Endothelial cell of umbilical vein (primary cell): ENCODE results near the gene ATP1B3. TPM values are rescaled to one million over a fixed set of nuclear protein-coding genes. Genes with fewer than 3 reads are reported as not detected.

Source experiments
- BruUV-seq: library from RNA; stranded (reverse); fragments of 400-500 nt; replicated peaks from 2 replicates; lab custom pipeline; 2021; lab: Mats Ljungman, UMichigan
- CTCF ChIA-PET: fragments of 300-600, 350-600 bp; sonication (Branson Sonifier 250); formaldehyde crosslinking; loops from one replicate; lab custom pipeline; 2021; ENCODE audit warnings: antibody characterized with exemption, inconsistent platforms; lab: Charles Lee
- POLR2A ChIA-PET: fragments of 300-600, 350-600 bp; sonication (Branson Sonifier 250); formaldehyde crosslinking; loops from one replicate; lab custom pipeline; 2021; ENCODE audit warnings: antibody characterized with exemption, inconsistent platforms; lab: Charles Lee
- DNase-seq: peaks from one replicate; pipeline ENCODE4 v3.0.0-alpha.2; 2011; ENCODE audit warnings: low read depth, low spot score
- FAIRE-seq: peaks from 2 replicates; lab custom pipeline; 2011; peaks lifted over from hg19 to GRCh38; lab: Jason Lieb, UNC
- H2AFZ ChIP-seq: 2 replicates; pipeline ENCODE4 v1.6.0; 2012; ENCODE audit warnings: low read depth, low read length, control low read depth, inconsistent platforms
- H3K27ac ChIP-seq: 2 replicates; pipeline ENCODE4 v1.5.1; 2011; ENCODE audit warnings: low read depth, mild to moderate bottlenecking, control low read depth, low read length, moderate library complexity; ENCODE audit not compliant: insufficient read depth
- H3K27me3 ChIP-seq, 2 experiments: 2 replicates each; pipeline versions ENCODE4 v1.6.0 to v1.6.1; 2011; ENCODE audit warnings: low read length in 2 of 2, mixed read lengths in 1 of 2; ENCODE audit not compliant: control insufficient read depth in 2 of 2, insufficient read depth in 2 of 2
- H3K36me3 ChIP-seq, 2 experiments: 2 replicates in 1 of 2; 3 replicates in 1 of 2; pipeline ENCODE4 v1.5.1; 2011; ENCODE audit warnings: low read length in 2 of 2, mild to moderate bottlenecking in 1 of 2, moderate library complexity in 1 of 2; ENCODE audit not compliant: control insufficient read depth in 2 of 2, insufficient read depth in 2 of 2; ENCODE audit errors: extremely low read depth in 1 of 2
- H3K4me1 ChIP-seq: 3 replicates; pipeline ENCODE4 v1.5.1; 2011; ENCODE audit warnings: mild to moderate bottlenecking, low read length; ENCODE audit not compliant: control insufficient read depth, insufficient read depth; ENCODE audit errors: extremely low read depth
- H3K4me2 ChIP-seq: 2 replicates; pipeline ENCODE4 v1.6.1; 2011; ENCODE audit warnings: low read length, control low read depth, mixed read lengths; ENCODE audit not compliant: insufficient read depth
- H3K4me3 ChIP-seq, 3 experiments: fragments of 200-600 bp in 1 of 3; sonication (generic), shearing (Covaris generic) in 1 of 3; replicated peaks in 1 of 3; 2 replicates each; pipeline ENCODE4 v1.5.1; 2011 to 2016; ENCODE audit warnings: control low read depth in 3 of 3, low read length in 3 of 3, mild to moderate bottlenecking in 2 of 3, inconsistent platforms in 1 of 3, low read depth in 1 of 3, moderate library complexity in 1 of 3; ENCODE audit not compliant: insufficient read depth in 1 of 3
- H3K79me2 ChIP-seq: 2 replicates; pipeline ENCODE4 v1.6.0; 2012; ENCODE audit warnings: low read length, inconsistent platforms; ENCODE audit not compliant: control insufficient read depth, insufficient read depth
- H3K9ac ChIP-seq: replicated peaks from 2 replicates; pipeline ENCODE3; 2011; ENCODE audit warnings: low read length, control low read depth; ENCODE audit not compliant: insufficient read depth; ENCODE audit errors: extremely low read depth
- H3K9me1 ChIP-seq: replicated peaks from 3 replicates; pipeline ENCODE4 v1.6.0; 2011; ENCODE audit warnings: mild to moderate bottlenecking, low read length; ENCODE audit not compliant: control insufficient read depth, insufficient read depth; ENCODE audit errors: extremely low read depth
- H3K9me3 ChIP-seq: replicated peaks from 2 replicates; pipeline ENCODE4 v1.5.1; 2012; ENCODE audit warnings: low read length, inconsistent platforms; ENCODE audit not compliant: control insufficient read depth, insufficient read depth
- H4K20me1 ChIP-seq: replicated peaks from 2 replicates; pipeline ENCODE3; 2011; ENCODE audit warnings: mild to moderate bottlenecking, low read length; ENCODE audit not compliant: control insufficient read depth, insufficient read depth; ENCODE audit errors: extremely low read depth
- CTCF ChIP-seq, 2 donors: IDR thresholded peaks; 1 replicate in 1 of 2; 2 replicates in 1 of 2; pipeline ENCODE4 v1.5.1; 2011; ENCODE audit warnings: low read length in 2 of 2, mild to moderate bottlenecking in 2 of 2, moderate library complexity in 2 of 2, control low read depth in 1 of 2, inconsistent platforms in 1 of 2, low read depth in 1 of 2; ENCODE audit not compliant: insufficient read depth in 1 of 2; ENCODE audit errors: extremely low read depth in 1 of 2
- EZH2 ChIP-seq: IDR thresholded peaks from 2 replicates; pipeline ENCODE4 v1.6.1; 2012; ENCODE audit warnings: borderline replicate concordance, low read depth, mild to moderate bottlenecking, moderate library complexity, low read length, inconsistent platforms; ENCODE audit not compliant: severe bottlenecking
- FOS ChIP-seq: IDR thresholded peaks from 2 replicates; pipeline ENCODE4 v1.6.1; 2011; ENCODE audit warnings: mild to moderate bottlenecking, low read length, moderate library complexity, borderline replicate concordance; ENCODE audit not compliant: insufficient read depth
- GATA2 ChIP-seq: IDR thresholded peaks from 2 replicates; pipeline ENCODE4 v1.7.0; 2011; ENCODE audit warnings: low read depth, mild to moderate bottlenecking, moderate library complexity, mixed read lengths, low read length; ENCODE audit not compliant: insufficient read length, insufficient read depth
- JUN ChIP-seq: IDR thresholded peaks from 2 replicates; pipeline ENCODE4 v1.6.1; 2011; ENCODE audit warnings: borderline replicate concordance, low read depth; ENCODE audit not compliant: insufficient read length, insufficient read depth
- MAX ChIP-seq: IDR thresholded peaks from 2 replicates; pipeline ENCODE4 v1.6.1; 2011; ENCODE audit not compliant: insufficient read depth, insufficient read length
- MYC ChIP-seq: IDR thresholded peaks from one replicate; pipeline ENCODE4 v1.6.1; 2011; ENCODE audit warnings: mild to moderate bottlenecking, low read depth, low read length
- POLR2A ChIP-seq: IDR thresholded peaks from 2 replicates; pipeline ENCODE4 v1.6.1; 2012; ENCODE audit warnings: low read depth, mild to moderate bottlenecking, control low read depth, low read length
- POLR2AphosphoS5 ChIP-seq: IDR thresholded peaks from 2 replicates; pipeline ENCODE4 v1.6.1; 2012; ENCODE audit warnings: low read depth, mild to moderate bottlenecking, control low read depth, low read length, moderate library complexity; ENCODE audit not compliant: insufficient read depth
- dilution Hi-C: fragments of 300-500 bp; cut with MboI; formaldehyde crosslinking; loops from one replicate; pipeline ENCODE4 v1.15.0; 2019; ENCODE audit warnings: low sequenced_read_pairs; ENCODE audit not compliant: extremely low pct_ligation_motif_present
- intact Hi-C: fragments of 100-400 bp; cut with micrococcal nuclease; formaldehyde crosslinking; loops from one replicate; pipeline ENCODE4 v1.10.0; 2022
- polyA plus RNA-seq, 4 experiments: library from polyadenylated mRNA; depleted of rRNA in 3 of 4; stranded (reverse) in 3 of 4; unstranded in 1 of 4; fragments of >200 nt; gene quantifications; 2 replicates each; pipeline versions ENCODE4 v1.2.1 to v1.2.3, GENCODE V29; 2011 to 2012; ENCODE audit warnings: missing spikeins in 1 of 4
- total RNA-seq: library from RNA; stranded (reverse); gene quantifications from 2 replicates; pipeline ENCODE4 v1.2.3, GENCODE V29; 2021

Gene ATP1B3
- total and polyA plus RNA-seq, 2 donors (not counting 3 experiments of a cell fraction or from before 2014, with no cell fraction given), result 227 to 279 TPM

- no TSS peak for BruUV-seq
- Histone ChIP-seq H3K27me3 (peaks cover 17 to 24% of the 10 kb centered on the region in 2 experiments), H3K36me3 (no peaks in the 10 kb centered on the region), H3K9me3 (no peaks in the 10 kb centered on the region), H4K20me1 (peaks cover 2% of the 10 kb centered on the region), H3K4me3 (no peak overlapping the region), H3K79me2 (no peaks in the 10 kb centered on the region), H2AFZ (no peak overlapping the region), H3K4me2 (no peak overlapping the region), H3K9ac (no peak overlapping the region), H3K27ac (no peak overlapping the region), H3K4me1 (no peaks in the 10 kb centered on the region), H3K9me1 (no peaks in the 10 kb centered on the region)
- no peak for FAIRE-seq
- ChIA-PET CTCF (no interaction called here), POLR2A (no interaction called here)
- no peak for TF ChIP-seq FOS
- no peak for TF ChIP-seq CTCF (IDR thresholded peaks at IDR 0.05; ENCODE audit: extremely low read depth in 1 of 2, insufficient read depth in 1 of 2, low read depth in 1 of 2, low read length in 2 of 2)
- no peak for TF ChIP-seq GATA2
- TF ChIP-seq POLR2A, result no peak
- TF ChIP-seq MAX, result no peak
- no peak for TF ChIP-seq POLR2AphosphoS5
- no peak for TF ChIP-seq EZH2
- no peak for TF ChIP-seq MYC
- TF ChIP-seq JUN, result no peak
- intact Hi-C loops (no loop called here), dilution Hi-C loops (no loop called here)
- DNase-seq, result no peak
These were observed 57.9 kb downstream of the ATP1B3 start for GRCh38 chr3:141934354-141934753.
